GM21576 (cell line): ENCODE data around the gene DUSP22.

Experiments used
- ATAC-seq: cut with Tn5 transposase; IDR thresholded peaks from one replicate; pipeline ENCODE4 v1.9.1; 2021; ENCODE audit warnings: mild to moderate bottlenecking, moderate library complexity; ENCODE audit not compliant: unreplicated experiment

Gene DUSP22

DNA sequence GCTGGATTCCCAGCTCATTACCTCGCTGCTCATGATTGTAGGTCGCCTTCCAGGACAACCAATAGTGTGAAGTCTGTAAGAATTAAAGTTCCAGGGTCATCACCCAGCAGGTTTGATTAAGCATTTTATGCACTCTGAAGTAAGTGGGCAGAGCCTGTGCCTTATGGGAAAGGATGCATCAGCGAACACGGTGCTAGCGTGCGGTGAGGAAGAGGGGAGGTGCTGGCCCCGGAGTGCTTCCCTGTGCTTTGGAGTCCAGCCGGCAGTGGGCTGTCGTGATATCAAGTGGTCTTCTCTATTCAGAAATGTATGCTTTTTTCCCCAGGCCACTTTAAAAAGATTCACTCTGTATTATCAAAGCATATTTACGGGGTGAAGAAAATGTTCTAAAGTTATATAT lies 16.0 kb downstream of the DUSP22 start:
- ATAC-seq, result no peak

DNA sequence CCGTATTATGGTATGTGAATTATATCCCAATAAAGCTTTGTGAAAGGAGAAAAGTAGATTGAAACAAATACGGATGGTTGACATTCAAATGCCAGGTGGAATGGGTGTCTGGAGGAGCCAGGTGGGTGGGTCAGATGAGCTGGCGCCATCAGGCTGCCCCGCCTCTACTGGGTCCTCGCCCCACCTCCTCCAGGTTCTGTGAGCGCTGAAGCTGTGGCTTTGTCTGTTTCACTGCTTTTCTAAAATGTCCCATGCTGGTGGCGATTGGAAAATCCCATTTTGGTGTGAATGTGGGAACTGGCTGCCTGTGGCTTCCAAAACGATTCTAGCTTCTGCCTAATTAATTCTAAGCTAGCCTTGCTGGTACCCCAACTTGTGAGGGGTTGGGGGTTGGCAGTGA lies 16.5 kb downstream of the DUSP22 start:
- ATAC-seq, result no peak

DNA sequence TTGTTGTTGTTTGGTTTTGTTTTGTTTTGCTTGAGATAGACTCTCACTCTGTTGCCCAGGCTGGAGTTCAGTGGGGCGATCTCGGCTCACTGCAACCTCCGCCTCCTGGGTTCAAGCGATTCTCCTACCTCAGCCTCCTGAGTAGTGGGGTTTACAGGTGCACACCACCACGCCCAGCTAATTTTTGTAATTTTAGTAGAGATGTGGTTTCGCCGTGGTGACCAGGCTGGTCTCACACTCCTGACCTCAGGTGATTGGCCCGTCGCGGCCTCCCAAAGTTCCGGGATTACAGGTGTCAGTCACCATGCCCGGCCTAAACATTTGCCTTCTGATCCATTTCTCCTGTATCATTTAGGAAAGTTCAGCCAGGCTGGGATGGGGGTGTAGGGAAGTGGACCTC lies 17.7 kb downstream of the DUSP22 start:
- no peak for ATAC-seq

DNA sequence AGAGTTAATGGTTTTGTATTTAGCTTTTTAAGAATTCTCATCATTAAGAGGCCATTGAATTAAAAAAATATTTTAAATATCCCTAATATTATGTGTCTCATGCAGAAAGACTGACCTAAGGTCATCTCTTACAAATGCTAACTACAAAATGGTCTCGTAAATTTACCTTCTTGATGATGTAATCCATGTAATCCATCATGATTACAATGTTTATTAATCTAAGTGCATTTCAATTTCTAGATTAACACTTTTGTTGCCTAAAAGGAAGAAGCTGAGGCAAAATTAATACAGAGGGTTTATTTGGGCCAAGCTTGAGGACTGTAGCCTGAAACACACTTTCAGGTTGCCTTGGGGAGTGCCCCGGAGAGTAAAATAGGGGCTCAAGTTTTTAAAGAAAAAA lies 18.4 kb downstream of the DUSP22 start:
- no peak for ATAC-seq

DNA sequence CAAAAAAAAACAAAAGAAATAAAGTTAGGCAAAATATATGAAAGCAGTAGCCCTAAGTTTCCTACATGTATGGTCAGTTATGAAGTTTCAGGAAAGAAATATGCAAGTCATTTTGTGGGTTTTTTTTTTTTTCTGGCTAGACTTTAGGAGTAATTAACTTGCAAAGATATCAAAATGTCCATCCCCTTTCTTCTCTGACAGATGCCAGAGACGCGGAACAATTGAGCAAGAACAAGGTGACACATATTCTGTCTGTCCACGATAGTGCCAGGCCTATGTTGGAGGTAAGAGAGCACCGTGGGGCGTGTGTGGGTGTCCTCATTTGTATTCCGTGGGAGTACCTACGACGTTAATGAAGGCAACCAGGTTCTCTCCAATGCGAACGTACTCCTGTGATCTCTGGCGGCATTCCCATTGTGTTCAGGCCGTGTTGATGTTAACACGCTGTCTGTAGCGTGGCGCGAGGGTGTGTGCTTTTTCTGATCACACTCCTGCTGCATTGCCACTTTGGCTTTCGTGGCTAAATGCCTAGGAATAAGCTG lies 19.5 kb downstream of the DUSP22 start:
- no peak for ATAC-seq

DNA sequence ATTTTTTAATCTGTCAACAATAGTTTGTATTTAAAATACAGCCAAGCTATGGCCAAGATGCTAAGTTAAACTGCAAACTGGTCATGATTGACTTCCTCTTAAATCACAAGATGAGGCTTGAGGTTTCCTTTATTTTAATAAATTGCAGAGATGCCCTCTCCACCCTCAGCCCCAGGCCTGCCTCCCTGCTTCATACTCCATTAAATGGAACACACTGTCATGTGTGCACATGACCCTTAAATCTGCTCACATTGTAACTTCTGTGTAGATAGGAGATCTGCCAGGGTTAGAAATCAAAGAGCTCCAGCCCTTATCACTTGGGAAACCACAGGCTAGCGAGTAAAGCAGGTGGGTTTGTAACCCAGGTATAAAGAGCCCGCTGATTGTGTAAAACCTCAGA lies 20.8 kb downstream of the DUSP22 start:
- no peak for ATAC-seq

DNA sequence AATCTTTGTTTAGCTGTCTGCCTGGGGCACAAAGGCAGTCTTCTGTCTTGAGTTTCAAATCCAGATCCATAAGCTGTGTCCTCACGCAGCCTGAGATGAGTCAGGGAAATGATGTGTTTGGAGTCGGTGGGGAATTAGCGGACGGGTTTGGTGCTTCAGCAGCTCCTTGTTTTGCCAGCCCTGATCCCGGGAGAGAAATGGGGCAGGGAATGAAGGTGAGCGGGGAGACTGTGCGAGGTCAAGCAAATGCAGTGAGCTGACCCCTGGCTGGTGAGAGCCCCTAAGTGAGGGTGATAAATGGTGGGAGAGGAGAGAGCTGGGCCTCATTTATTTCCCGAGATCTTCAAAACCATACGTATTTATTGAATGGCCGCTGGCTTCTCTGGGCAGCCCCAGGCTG lies 21.6 kb downstream of the DUSP22 start:
- no peak for ATAC-seq

DNA sequence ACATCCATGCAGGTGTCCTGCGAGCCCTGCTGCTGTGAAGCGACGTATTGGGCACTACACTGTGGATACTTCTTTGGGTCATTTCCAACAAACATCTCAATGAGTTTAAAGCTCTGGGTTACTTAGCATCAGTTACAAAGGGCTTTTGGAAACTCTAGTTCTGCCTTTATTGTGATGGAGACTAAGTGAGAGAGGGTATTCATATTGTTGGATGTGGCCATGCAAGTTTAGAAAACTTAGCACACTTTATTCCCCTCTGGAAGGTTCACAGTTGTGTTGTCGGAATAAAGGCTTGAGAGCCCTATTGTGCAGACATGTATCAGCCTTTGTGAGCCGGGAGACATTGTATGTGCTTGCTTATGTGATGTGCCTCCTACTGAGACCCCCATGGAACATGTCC lies 22.1 kb downstream of the DUSP22 start:
- ATAC-seq, result no peak

DNA sequence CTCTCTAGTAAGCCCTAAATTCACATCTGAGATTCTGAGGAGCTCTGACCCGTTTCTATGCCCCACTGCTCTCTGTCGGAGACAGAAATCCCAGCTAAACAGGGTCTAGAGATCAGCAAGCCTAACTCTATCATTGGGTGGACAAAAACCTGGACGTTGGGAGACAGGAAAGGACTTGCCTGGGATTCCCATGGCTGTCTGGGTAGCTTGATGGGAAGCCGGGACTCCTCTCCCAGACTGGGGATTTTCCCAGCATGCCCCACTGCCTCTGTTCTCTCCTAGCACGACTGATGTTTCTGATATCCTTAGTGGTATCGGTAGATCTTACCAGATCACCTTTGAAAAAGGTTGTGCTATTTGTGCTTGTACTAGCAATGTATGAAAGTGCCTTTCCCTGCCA lies 22.9 kb downstream of the DUSP22 start:
- no peak for ATAC-seq

DNA sequence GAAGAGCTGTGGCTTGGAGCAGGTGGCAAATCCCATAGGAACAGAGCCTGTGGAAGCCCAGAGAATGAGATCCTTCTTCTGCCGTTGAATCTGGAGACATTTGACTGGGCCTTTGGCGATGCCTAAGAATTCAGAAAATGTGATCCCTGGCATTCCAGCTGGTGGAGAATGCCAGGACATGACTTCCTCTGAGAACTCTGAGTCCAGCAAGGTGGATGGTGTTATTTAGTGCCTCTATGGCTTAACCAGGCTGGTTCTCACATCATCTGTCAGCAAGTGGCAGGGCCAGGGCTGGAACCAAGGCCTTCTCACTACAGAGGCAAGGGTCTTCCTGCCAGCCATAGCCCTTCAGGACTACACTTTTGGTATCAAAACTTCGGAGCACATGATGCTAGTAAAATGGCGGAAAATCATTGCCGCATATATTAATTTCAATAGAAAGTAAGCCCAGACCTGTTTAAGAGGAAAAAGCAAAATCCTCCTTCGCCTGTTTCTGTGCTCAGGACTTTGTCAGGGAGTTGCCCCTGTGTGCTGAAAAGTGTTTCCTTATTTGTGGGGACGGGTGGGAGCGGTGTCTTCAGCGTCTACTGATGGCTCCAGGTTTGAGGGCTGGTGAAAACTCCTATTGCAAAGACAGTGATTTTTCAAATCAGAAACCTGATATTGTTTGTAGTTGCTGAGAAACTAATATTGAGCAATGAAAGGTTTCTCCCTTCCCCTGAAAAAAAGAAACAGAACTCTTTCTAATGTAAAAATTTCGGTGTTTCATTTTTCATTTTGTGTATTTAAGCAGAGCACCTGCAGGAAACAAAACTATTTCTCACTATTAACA lies 23.9 kb downstream of the DUSP22 start:
- peak; percentile 21 for ATAC-seq

DNA sequence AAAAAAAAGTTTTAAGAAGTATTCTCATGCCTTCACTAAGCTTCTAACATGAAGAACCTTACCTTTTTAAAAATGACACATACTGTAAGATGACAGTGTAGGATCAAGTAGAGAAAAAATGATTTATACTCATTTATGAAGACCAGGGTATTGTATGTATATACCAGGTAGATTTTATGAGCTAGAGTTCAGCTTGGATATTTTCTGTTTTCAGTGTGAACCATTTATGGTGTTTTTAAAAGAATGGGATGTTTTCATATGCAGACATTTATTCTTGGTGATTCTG lies 24.4 kb downstream of the DUSP22 start:
- no peak for ATAC-seq

DNA sequence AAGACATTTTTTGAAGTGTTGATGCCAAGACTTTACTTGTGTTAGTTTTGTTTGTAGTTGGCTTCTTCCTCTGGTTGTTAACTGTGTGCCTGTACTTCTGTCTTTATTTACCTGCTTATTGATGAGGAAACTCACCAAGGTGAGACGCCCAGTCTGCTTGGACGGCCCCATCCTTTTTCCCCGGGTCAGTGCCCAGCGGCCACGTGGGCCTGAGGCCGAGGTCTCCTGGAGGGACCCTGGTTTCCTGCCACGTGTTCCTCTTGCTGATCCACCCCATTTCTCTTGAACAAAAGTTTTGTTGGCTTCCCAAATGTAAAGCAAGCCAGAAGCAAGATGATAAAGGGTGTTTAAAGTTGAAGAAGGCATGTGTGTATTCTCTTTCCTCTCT lies 24.8 kb downstream of the DUSP22 start:
- ATAC-seq, result no peak

DNA sequence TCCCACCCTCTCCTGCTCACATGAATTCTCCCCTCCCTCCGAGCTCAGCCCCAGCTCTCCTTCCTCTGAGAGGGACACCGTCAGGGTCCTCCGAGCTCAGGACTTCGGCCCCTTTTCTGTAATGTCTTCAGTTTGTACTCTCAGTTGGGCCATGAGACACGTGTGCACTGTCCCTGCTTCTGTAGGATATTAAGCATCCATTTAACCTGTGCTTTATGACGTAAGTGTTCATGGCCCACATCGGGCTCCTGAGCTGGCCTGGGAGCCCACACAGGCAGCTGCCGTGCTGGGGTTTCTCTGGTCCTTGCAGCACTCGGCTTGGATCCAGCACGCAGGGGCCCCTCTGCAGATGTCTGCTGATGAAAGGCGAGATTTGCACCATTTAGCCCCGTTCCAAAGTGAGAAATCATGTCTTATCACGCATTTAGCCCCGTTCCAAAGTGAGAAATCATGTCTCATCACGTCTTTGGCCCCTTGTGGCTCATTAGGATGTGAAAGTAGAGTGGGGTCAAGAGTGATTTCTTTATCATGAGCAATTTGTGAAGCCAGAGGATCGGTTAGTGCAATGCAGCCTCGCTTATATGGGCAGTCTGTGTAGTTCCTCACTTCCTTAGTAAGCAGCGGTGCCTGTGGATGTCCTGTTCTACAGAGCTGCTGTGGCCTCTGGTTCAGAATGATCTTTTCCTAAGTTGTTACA lies 25.3 kb downstream of the DUSP22 start:
- peak; percentile 28 for ATAC-seq

DNA sequence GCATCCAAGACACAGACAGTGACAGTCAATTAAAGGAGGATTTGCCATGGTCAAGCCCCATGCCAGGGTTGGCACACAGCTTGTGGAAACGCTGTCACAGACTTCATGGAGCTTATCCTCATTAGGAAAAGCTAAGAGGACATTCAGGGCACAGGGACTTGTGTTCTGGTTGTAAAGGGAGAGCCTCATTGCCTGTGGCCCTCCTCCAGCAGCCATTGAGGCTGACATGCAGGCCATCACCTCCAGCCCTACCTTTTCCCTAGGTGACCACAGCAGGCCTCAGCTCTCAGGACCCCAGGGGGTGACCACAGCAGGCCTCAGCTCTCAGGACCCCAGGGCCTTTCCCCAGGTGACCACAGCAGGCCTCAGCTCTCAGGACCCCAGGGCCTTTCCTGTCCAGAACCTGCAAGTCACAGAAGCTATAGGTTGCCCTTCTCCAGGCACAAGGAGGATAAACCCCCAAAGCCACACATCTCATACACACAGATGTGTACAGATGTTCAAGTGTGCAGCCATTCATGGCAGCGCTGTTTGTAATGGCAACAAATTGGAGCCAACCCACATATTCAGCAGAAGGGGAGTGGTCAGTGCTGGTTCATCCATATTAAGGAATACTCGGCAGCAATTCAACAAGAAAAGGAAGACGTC lies 26.1 kb downstream of the DUSP22 start:
- ATAC-seq, result no peak

DNA sequence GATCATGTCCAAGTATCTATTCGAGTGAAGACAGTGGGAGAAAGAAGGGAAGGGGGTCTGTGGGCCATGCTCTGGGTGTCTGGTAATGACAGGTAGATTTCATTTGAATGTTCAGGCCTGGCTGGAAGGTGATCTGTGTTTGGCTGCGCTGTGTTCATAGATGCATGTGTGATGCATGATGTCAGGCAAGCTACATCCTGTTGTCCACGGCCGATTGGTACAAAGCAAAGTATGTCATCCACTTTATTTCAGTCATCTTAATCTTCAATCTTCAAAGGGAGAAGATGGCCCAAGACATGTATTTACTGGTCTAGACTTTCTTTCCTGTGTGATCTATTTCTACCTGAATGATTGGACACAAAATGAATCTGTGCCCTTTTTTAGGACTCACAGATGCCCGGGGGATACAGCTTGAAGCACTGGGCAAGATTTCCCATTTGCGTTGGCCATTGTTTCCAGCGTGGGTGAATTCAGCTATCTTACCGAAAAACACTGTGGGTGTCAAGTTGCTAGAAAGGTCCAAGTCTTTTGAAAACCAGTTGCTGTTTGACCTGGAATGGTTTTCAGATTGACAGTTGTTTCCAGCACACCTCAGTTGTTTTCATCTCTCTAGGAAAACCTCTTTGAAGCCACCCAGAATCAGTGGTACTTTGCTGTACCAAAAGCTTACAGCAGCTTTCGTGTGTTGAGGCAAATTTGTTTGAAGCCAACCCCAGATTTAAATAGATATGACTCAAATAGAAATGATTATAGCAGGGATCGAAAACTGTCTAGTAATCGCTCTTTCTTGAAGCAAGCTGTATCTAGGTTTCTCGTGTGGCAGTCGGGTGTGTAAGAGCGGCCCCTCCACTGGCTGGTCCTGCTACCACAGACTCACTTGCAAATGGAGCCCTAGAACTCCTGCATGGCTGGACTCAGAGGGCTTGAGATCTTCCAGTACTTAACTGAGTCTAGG lies 27.2 kb downstream of the DUSP22 start:
- ATAC-seq, result peak; percentile 39

DNA sequence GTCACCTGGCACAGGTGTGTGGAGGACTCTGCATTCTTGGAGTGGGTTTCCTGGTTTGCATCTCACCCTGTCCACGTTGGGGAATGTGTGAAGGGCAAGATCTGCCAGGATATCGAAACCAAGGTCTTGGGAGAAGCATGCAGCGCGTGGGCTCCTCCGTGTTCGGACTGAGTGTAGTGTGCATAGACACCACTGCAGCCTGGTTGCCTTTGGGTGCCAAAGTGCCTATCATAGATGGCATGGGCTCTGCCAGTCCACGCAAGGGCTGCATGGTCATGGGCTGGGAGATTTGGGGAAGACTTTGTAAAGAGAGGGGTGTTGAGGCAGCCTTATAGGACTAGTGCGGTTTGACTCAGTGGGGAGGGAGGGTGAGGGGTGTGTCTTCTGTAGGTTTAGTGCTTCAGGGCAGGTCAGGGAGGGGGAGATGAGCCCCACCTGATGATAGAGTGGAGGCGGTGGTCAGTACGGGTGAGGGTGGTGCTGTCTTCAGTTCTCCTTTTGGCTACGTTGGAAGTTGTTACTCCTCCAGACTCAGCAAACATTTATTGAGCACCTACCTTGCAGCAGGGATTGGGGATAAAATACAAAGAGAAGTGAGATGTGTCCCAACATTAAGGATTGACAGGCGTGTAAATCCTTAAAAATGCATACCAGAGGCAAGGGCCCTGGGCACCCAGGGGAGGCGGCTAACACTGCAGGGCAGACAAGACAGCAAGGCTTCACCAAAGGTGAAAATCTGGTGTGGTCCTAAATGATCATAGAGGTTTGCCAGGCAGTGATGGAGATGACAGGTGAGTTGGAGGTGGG lies 28.3 kb downstream of the DUSP22 start:
- ATAC-seq, result no peak

DNA sequence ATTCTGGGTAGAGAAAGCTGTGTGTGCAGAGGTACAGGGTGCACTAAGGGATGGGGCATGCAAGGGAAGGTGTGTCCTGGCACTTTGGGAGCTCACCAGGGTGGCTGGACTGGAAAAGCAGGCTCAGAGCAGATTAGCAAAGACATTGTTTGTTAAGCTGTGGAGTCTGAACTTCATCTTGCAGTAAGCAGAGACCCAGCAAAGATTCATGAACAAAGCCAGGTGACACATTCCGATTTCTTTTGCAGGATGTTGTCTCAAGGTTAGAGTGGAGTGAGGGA lies 28.8 kb downstream of the DUSP22 start:
- ATAC-seq, result no peak

DNA sequence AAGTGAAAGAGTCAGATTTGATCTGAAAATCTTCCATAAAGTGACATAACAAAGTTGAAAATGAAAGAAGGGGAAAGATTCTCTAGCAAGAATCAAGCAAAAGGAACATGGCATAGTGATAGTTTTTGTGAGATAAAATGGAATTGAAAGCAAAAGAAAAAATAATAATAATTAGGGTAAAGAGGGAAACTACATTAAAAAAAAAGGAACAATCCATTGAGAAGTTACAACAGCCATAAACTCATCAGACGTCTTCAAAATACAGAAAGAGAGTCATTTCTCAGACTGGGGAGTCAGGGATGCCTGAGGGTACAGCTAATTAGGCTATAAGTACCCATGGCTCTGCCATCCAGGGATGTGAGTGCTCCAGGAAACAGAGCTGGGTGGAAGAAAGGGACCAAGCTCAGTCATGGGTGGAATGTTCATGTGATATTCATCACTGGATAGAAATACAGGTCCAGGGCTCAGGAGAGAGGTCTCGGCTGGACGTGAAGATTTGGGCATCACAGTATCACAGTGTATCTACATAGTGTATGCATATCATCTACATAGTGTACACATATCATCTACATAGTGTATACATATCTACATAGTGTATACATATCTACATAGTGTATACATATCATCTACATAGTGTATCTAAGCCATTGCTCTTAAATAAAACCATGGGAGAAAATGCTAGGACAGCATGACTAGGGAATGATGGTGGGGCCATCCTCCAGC lies 29.4 kb downstream of the DUSP22 start:
- no peak for ATAC-seq

DNA sequence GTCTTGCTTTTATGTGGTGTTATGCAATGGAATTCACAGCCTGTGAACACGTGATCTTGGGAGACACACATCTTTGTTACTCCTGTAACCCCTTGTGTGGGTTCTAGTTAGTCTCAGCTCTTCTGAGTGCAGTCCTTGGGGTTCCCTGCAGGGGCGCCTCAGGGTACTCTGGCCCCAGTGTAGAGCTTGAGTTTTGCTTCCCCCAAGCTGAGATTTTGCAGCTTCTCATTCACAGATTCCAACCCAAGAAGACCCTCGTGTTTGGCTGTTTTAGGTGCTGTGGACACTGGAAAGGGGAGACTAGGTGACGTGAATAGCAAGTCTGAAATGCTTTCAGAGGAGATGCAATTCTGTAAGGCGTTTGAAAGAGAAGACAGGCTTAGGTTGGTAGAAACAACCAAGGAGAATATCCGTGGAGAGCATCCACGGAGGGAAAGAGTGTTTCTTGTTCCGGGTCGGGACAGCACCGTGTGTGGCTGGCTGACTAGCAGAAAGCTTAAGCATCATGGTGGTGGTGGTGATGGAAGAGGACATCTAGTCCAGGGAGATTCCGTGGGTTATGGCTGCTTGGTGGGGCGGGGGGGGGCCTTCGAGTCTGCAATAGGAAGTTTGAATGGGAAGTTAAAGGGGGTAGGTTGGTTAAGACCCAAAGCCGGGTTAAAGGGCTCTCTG lies 30.1 kb downstream of the DUSP22 start:
- ATAC-seq, result no peak
